ENCODE measurements around the gene PTPN20.
"Not testable (repeated sequence)": the region's sequence is repeated elsewhere in the genome, so short reads cannot be mapped to it uniquely, and the experiment has no call there.

- not testable (repeated sequence) for TF ChIP-seq ATF1 (CRISPR knock-in tag; IDR thresholded peaks at IDR 0.05); MLX (CRISPR knock-in tag; IDR thresholded peaks at IDR 0.05); CBFB (CRISPR knock-in tag; IDR thresholded peaks at IDR 0.05; ENCODE audit: low read depth); CTCF (IDR thresholded peaks at IDR 0.05); TCF7 (CRISPR knock-in tag; IDR thresholded peaks at IDR 0.05; ENCODE audit: low read depth); NR2C2 (CRISPR knock-in tag; IDR thresholded peaks at IDR 0.05)
Observed at GRCh38 chr10:46928810-46929209, 17.6 kb downstream of the PTPN20 start.

Data from WTC11 (cell line).